Esophagus muscularis mucosa (tissue), 4 donors: ENCODE measurements around the gene LXN. TPM values are rescaled to one million over a fixed set of nuclear protein-coding genes. Genes with fewer than 3 reads are reported as not detected.

Experiments used
- DNase-seq: peaks from one replicate; pipeline ENCODE4 v3.0.0-alpha.2; 2017; ENCODE audit errors: extremely low spot score
- H3K27ac ChIP-seq, 4 donors: fragments of 200-600 bp; sonication (generic); replicated peaks in 1 of 4; 1 replicate in 3 of 4; 2 replicates in 1 of 4; pipeline ENCODE4 v1.5.1; 2016 to 2019; ENCODE audit warnings: mild to moderate bottlenecking in 1 of 4
- H3K27me3 ChIP-seq, 4 donors: fragments of 200-600 bp; sonication (generic); one replicate each; pipeline versions ENCODE4 v1.5.1 to v1.6.0; 2016 to 2019
- H3K36me3 ChIP-seq, 4 donors: fragments of 200-600 bp; sonication (generic); one replicate each; pipeline ENCODE4 v1.5.1; 2016 to 2019
- H3K4me1 ChIP-seq, 4 donors: fragments of 200-600 bp; sonication (generic); one replicate each; pipeline ENCODE4 v1.5.1; 2016 to 2019
- H3K4me3 ChIP-seq, 4 donors: fragments of 200-600 bp; sonication (generic); 1 replicate in 2 of 4; 2 replicates in 2 of 4; pipeline ENCODE4 v1.5.1; 2016 to 2019; ENCODE audit warnings: mild to moderate bottlenecking in 4 of 4, moderate library complexity in 1 of 4
- H3K9me3 ChIP-seq, 4 donors: fragments of 200-600 bp; sonication (generic); 1 replicate in 3 of 4; 2 replicates in 1 of 4; pipeline ENCODE4 v1.5.1; 2016 to 2019
- EP300 ChIP-seq: sonication (generic); formaldehyde crosslinking; IDR thresholded peaks from one replicate; pipeline ENCODE4 v1.6.1; 2017; ENCODE audit warnings: antibody characterized with exemption
- POLR2A ChIP-seq: fragments of 450-650 bp; IDR thresholded peaks from one replicate; pipeline ENCODE4 v1.6.1; 2017; ENCODE audit warnings: antibody characterized with exemption, moderate library complexity, mild to moderate bottlenecking, low read depth
- POLR2AphosphoS5 ChIP-seq, 2 donors: sonication (generic); formaldehyde crosslinking; IDR thresholded peaks; one replicate each; pipeline ENCODE4 v1.6.1; 2017; ENCODE audit warnings: antibody characterized with exemption in 2 of 2
- WGBS: methylation state at CpG from one replicate; pipeline ENCODE4 v1.1.5; 2018; 5-methylcytosine and 5-hydroxymethylcytosine counted together
- intact Hi-C: fragments of 100-400 bp; cut with DNase I; formaldehyde crosslinking; loops from one replicate; pipeline ENCODE4 v1.15.1; 2023
- total RNA-seq, 4 donors: library from RNA; depleted of rRNA; stranded (reverse); fragments of >200 nt; gene quantifications; one replicate each; pipeline versions ENCODE4 v1.1.0 to v1.2.1, GENCODE V29; 2016
- TF ChIP-seq, protein P1 (sequence below), 3 experiments: fragments of 200-600 bp in 2 of 3; fragments of 450-650 bp in 1 of 3; sonication (generic) in 2 of 3; IDR thresholded peaks; one replicate each; pipeline ENCODE4 v1.5.1; 2017 to 2019; ENCODE audit warnings: antibody characterized with exemption in 3 of 3, mild to moderate bottlenecking in 2 of 3, moderate library complexity in 1 of 3

Gene LXN
- total RNA-seq, 4 donors from 2014 or later: 7.2 to 9.2 (median 7.9) TPM

- DNase-seq: no peak
- Histone ChIP-seq H3K27me3 (no peaks in the 10 kb centered on the region), H3K4me1 (peaks cover 27 to 33% (median 29%) of the 10 kb centered on the region in 4 donors), H3K9me3 (no peaks in the 10 kb centered on the region), H3K36me3 (peaks cover 7 to 41% (median 20%) of the 10 kb centered on the region in 4 donors), H3K4me3 (peak overlapping the region in 1 of 4 donors; percentile 3), H3K27ac (peak overlapping the region in 3 of 4 donors; percentile 1 to 57 (median 36))
- TF ChIP-seq POLR2A (no peak), POLR2AphosphoS5 (IDR thresholded peaks at IDR 0.05) (peak; percentile 15 to 33)
- WGBS: 80% methylated on average over 9 of the region's 9 CpGs
- intact Hi-C loops: no loop called here
Measured at GRCh38 chr3:158713094-158713499, 40.6 kb upstream of the LXN start.

DNA sequence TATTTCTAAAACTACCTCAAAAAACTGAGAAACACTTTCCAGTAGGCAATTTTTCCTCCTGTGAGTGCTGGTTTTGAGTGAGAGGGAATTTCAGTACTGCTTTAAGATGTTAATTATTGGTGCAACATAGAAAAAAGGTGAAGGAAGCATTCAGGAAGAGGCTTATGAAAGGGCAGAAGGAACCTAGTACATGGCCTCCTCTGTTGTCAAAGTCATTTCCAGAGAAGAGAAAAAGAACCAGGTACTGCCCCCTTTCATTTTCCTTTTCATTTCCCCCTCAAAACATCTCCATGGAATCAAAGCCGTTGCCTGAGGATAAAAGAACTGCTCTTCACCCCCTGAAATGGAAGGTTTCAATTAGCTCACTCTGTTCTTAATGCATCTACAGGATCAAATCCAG is 40.0 kb upstream of the LXN start:
- H3K9me3 ChIP-seq: no peaks in the 10 kb centered on the region
- intact Hi-C loops: no loop called here
- TF ChIP-seq EP300 (no peak), POLR2AphosphoS5 (IDR thresholded peaks at IDR 0.05) (no peak), POLR2A (no peak)
- TF ChIP-seq, protein P1, sequence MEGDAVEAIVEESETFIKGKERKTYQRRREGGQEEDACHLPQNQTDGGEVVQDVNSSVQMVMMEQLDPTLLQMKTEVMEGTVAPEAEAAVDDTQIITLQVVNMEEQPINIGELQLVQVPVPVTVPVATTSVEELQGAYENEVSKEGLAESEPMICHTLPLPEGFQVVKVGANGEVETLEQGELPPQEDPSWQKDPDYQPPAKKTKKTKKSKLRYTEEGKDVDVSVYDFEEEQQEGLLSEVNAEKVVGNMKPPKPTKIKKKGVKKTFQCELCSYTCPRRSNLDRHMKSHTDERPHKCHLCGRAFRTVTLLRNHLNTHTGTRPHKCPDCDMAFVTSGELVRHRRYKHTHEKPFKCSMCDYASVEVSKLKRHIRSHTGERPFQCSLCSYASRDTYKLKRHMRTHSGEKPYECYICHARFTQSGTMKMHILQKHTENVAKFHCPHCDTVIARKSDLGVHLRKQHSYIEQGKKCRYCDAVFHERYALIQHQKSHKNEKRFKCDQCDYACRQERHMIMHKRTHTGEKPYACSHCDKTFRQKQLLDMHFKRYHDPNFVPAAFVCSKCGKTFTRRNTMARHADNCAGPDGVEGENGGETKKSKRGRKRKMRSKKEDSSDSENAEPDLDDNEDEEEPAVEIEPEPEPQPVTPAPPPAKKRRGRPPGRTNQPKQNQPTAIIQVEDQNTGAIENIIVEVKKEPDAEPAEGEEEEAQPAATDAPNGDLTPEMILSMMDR (IDR thresholded peaks at IDR 0.05): no peak
- no peak for DNase-seq
- peak overlapping the region in 3 of 4 donors; percentile 1 to 57 (median 36) for H3K27ac ChIP-seq
- no peaks in the 10 kb centered on the region for H3K27me3 ChIP-seq
- H3K4me1 ChIP-seq: peaks cover 24 to 33% (median 28%) of the 10 kb centered on the region in 4 donors
- 52% methylated on average over 1 of the region's 1 CpG for WGBS
- H3K4me3 ChIP-seq: no peak overlapping the region
- H3K36me3 ChIP-seq: peaks cover 11 to 47% (median 27%) of the 10 kb centered on the region in 4 donors

GRCh38 chr3:158711886-158712285 is 39.4 kb upstream of the LXN start:
- H3K36me3 ChIP-seq: peaks cover 11 to 50% (median 31%) of the 10 kb centered on the region in 4 donors
- DNase-seq: no peak
- H3K9me3 ChIP-seq: no peaks in the 10 kb centered on the region
- intact Hi-C loops: no loop called here
- TF ChIP-seq POLR2A (no peak), POLR2AphosphoS5 (IDR thresholded peaks at IDR 0.05) (no peak), EP300 (no peak)
- TF ChIP-seq, protein P1 (IDR thresholded peaks at IDR 0.05): no peak
- H3K27me3 ChIP-seq: no peaks in the 10 kb centered on the region
- peaks cover 22 to 33% (median 28%) of the 10 kb centered on the region in 4 donors for H3K4me1 ChIP-seq
- H3K27ac ChIP-seq: peak overlapping the region in 2 of 4 donors; percentile 36 to 57
- no peak overlapping the region for H3K4me3 ChIP-seq
- 48% methylated on average over 1 of the region's 1 CpG for WGBS

DNA sequence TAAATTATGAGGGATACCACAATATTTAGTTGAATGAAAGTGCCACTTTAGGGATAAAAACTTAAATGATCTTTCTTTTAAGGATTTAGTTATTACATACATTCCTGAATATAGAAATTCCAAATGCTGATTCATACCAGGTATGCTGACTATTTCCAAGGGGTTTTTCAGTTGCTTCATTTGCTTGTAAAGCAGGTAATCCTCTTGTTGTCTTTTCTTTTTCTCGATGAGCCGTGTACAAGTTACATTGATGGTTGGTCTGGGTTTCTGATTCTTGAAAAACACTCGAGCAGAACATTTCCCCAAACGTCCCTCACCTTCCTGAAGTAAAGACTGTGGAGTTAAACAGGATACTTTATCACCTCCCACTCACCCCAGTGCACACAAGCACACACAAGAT is 38.2 kb upstream of the LXN start:
- TF ChIP-seq POLR2A (no peak), EP300 (no peak), POLR2AphosphoS5 (IDR thresholded peaks at IDR 0.05) (no peak)
- TF ChIP-seq, protein P1 (IDR thresholded peaks at IDR 0.05): no peak
- no peak for DNase-seq
- H3K9me3 ChIP-seq: no peaks in the 10 kb centered on the region
- H3K36me3 ChIP-seq: peaks cover 11 to 51% (median 32%) of the 10 kb centered on the region in 4 donors
- H3K27ac ChIP-seq: no peak overlapping the region
- intact Hi-C loops: no loop called here
- H3K4me1 ChIP-seq: peaks cover 22 to 33% (median 28%) of the 10 kb centered on the region in 4 donors
- no peak overlapping the region for H3K4me3 ChIP-seq
- WGBS: 84% methylated on average over 4 of the region's 4 CpGs
- no peaks in the 10 kb centered on the region for H3K27me3 ChIP-seq

GRCh38 chr3:158709666-158710083 is 37.2 kb upstream of the LXN start:
- 49% methylated on average over 4 of the region's 4 CpGs for WGBS
- no peak overlapping the region for H3K27ac ChIP-seq
- TF ChIP-seq POLR2AphosphoS5 (IDR thresholded peaks at IDR 0.05) (no peak), POLR2A (no peak), EP300 (no peak)
- TF ChIP-seq, protein P1 (IDR thresholded peaks at IDR 0.05): no peak

More at GRCh38 chr3:158709666-158710083, 37.2 kb upstream of the LXN start:
- H3K36me3 ChIP-seq: peaks cover 11 to 51% (median 35%) of the 10 kb centered on the region in 4 donors
- H3K27me3 ChIP-seq: no peaks in the 10 kb centered on the region
- intact Hi-C loops: no loop called here
- DNase-seq: no peak
- H3K4me1 ChIP-seq: peaks cover 22 to 33% (median 28%) of the 10 kb centered on the region in 4 donors
- no peak overlapping the region for H3K4me3 ChIP-seq
- H3K9me3 ChIP-seq: no peaks in the 10 kb centered on the region
